LNCaP clone FGC (cell line): ENCODE data around the gene EPM2A.

Source experiments
- DNase-seq: peaks from one replicate; pipeline ENCODE4 v3.0.0-alpha.2; 2011; ENCODE audit warnings: low read depth
- H3K4me3 ChIP-seq: 2 replicates; pipeline ENCODE4 v1.5.1; 2011; ENCODE audit warnings: mild to moderate bottlenecking, low read depth, low read length, control low read depth
- CTCF ChIP-seq: IDR thresholded peaks from 2 replicates; pipeline ENCODE4 v1.5.1; 2012; ENCODE audit warnings: mild to moderate bottlenecking; ENCODE audit not compliant: control insufficient read depth, insufficient read depth; ENCODE audit errors: extremely low read depth

Gene EPM2A

DNA sequence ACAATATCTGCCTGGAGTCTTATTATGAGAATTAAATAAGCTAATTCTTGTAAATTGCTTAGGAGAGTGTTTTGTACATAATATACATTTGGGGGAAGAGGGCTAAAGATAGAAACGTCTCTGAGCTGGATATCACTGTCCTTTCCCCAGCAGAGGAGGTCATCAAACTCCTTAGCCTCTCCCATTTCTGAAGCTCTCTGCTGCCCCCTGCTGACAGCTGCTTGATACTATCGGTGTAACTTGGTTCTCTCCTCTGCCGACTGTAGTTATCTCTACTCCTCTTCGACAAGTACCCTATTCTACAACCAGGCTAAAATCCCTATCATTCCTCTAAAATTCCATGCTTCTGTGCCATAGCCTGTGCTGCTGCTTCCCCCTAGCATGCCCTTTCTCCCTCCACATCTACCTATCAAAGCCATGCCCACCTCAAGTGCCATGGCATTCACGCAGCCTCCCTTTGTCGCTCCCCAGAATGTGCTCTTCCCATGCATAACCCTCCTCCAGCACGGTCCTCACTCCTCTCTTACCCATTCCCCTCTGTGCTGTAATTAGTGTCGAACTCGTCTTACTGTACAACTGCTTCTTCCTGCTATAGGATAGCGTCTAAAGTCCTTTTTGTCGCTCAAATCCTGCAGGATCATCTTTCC lies 101.2 kb downstream of the EPM2A start:
- no peak overlapping the region for H3K4me3 ChIP-seq
- peak; percentile 60 for DNase-seq
- TF ChIP-seq CTCF: peak; percentile 85

DNA sequence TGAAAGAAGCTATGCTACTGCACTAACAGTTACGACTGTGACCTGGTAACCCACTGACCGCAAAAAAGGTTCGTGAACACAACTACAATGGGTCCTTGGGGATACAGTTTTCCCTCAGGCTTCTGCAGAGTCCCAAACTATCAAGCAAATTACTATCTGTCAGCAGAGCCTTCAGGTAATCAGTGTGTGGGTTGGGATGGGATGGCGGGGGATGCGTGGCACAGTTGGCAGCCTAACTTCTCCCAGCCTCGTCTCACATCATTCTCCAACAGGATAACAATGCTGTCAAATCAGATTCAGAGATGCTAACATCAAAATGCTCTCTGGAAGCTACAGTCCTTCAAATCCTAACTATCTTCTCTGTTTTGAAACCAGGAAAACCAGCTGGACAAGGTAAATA lies 102.3 kb downstream of the EPM2A start:
- no peak for DNase-seq
- TF ChIP-seq CTCF: no peak
- no peak overlapping the region for H3K4me3 ChIP-seq

GRCh38 chr6:145631374-145631773 lies 103.9 kb downstream of the EPM2A start:
- peak; percentile 56 for DNase-seq
- TF ChIP-seq CTCF: no peak
- H3K4me3 ChIP-seq: no peak overlapping the region

- TF ChIP-seq CTCF: no peak
- H3K4me3 ChIP-seq: no peak overlapping the region
- no peak for DNase-seq
Observed at GRCh38 chr6:145630598-145630997, 104.7 kb downstream of the EPM2A start.

- no peak overlapping the region for H3K4me3 ChIP-seq
- no peak for DNase-seq
- no peak for TF ChIP-seq CTCF
Observed at GRCh38 chr6:145629478-145629877, 105.8 kb downstream of the EPM2A start.

GRCh38 chr6:145627451-145627850 lies 107.9 kb downstream of the EPM2A start:
- H3K4me3 ChIP-seq: no peak overlapping the region
- no peak for DNase-seq
- TF ChIP-seq CTCF: no peak

DNA sequence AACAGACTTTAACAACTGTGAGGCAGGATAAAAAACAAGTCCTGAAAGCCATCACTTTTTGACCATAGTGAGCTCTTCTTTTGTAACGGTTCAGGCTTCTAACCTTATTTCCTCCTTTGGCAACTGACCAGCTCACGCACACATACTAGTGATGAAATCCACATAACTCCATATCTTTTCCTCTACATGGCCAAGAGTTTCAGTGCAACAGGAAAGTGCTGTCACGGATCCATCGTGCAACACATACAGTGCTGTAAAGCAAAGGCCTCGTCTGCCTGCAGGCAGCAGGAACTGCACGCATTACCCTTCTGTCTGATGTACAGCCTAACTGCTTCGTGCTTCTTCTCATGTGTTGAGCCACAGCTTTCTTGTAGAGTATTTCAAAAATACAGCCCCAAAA lies 108.5 kb downstream of the EPM2A start:
- no peak for DNase-seq
- no peak for TF ChIP-seq CTCF

More for the DNA sequence above, 108.5 kb downstream of the EPM2A start:
- no peak overlapping the region for H3K4me3 ChIP-seq
